HTERT RPE-1 (cell line): ENCODE measurements around the gene GTF2H3.

Experiments
- in situ Hi-C: fragments of 300-500 bp; cut with MboI; formaldehyde crosslinking; loops from 4 replicates; pipeline ENCODE4 v1.14.3; 2020; ENCODE audit warnings: low sequenced_read_pairs

Gene GTF2H3

DNA sequence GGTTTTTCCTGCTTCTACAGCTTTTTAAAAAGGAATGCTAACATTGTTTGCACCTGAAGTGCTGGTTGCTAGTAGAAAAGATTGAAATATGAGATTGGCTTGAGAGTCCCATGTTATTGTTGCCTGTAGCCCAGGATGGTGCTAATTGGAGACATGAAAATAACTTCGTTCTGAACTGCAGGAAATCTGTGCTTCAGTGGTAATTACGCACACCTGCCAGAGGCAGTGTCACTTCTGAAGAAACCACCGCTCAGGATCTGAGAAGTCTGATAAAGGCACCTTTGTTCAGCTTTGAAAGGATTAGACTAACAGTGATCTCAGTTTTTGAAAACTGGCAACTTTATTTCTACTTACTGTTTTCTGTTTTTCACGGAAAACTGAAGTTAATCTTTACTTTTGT lies 63.0 kb downstream of the GTF2H3 start:
- in situ Hi-C loops = no loop called here

DNA sequence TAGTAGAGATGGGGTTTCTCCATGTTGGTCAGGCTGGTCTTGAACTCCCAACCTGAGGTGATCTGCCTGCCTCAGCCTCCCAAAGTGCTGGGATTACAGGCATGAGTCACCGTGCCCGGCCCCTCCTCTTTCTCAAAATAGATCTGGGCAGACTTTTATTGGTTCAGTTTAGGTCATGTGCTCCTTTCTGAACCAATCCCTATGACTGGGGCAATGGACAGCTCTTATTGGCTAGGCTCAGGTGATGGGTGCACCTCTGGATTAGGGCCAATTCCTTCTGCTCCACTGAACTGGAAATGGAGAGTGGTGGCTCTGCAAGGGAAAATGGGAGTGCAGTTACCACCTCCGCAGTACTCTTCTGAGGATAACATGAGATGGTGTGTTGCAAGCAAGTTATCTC lies 72.3 kb downstream of the GTF2H3 start:
- in situ Hi-C loops = no loop called here

- in situ Hi-C loops = no loop called here
These were observed 73.8 kb downstream of the GTF2H3 start for GRCh38 chr12:123707466-123707865.
